Superior temporal gyrus (tissue), 1 donor: ENCODE results near the gene TAB3.
"Not testable (repeated sequence)": the region's sequence is repeated elsewhere in the genome, so short reads cannot be mapped to it uniquely, and the experiment has no call there.

ENCODE experiments used
- DNase-seq: peaks from one replicate; pipeline ENCODE4 v3.0.0-alpha.2; 2016; ENCODE audit errors: extremely low spot score

The TAB3 gene

GRCh38 chrX:30816079-30816478 is 73.0 kb downstream of the TAB3 start:
- DNase-seq, result no peak

- no peak for DNase-seq
These were observed 74.1 kb downstream of the TAB3 start for GRCh38 chrX:30814978-30815377.

- DNase-seq, result no peak
These were observed 76.7 kb downstream of the TAB3 start for GRCh38 chrX:30812326-30812725.

GRCh38 chrX:30806187-30806728 is 82.8 kb downstream of the TAB3 start:
- DNase-seq, result no peak

GRCh38 chrX:30804462-30804861 is 84.6 kb downstream of the TAB3 start:
- DNase-seq, result no peak

GRCh38 chrX:30800901-30801300 is 88.2 kb downstream of the TAB3 start:
- DNase-seq, result no peak

GRCh38 chrX:30799327-30799726 is 89.7 kb downstream of the TAB3 start:
- no peak for DNase-seq

- no peak for DNase-seq
These were observed 90.2 kb downstream of the TAB3 start for GRCh38 chrX:30798810-30799209.

GRCh38 chrX:30797301-30797700 is 91.8 kb downstream of the TAB3 start:
- DNase-seq, result not testable (repeated sequence)

GRCh38 chrX:30795981-30796958 is 92.8 kb downstream of the TAB3 start:
- DNase-seq, result no peak

GRCh38 chrX:30794497-30794896 is 94.6 kb downstream of the TAB3 start:
- no peak for DNase-seq

GRCh38 chrX:30793767-30794103 is 95.3 kb downstream of the TAB3 start:
- no peak for DNase-seq

- no peak for DNase-seq
These were observed 95.8 kb downstream of the TAB3 start for GRCh38 chrX:30793075-30793766.

GRCh38 chrX:30791296-30792278 is 97.5 kb downstream of the TAB3 start:
- no peak for DNase-seq

GRCh38 chrX:30787012-30787411 is 102.0 kb downstream of the TAB3 start:
- DNase-seq, result no peak

GRCh38 chrX:30786374-30786773 is 102.7 kb downstream of the TAB3 start:
- DNase-seq, result no peak

- DNase-seq, result no peak
These were observed 107.2 kb downstream of the TAB3 start for GRCh38 chrX:30781711-30782444.

- DNase-seq, result no peak
These were observed 109.5 kb downstream of the TAB3 start for GRCh38 chrX:30779453-30780030.

GRCh38 chrX:30777575-30777974 is 111.5 kb downstream of the TAB3 start:
- DNase-seq, result no peak
